ENCODE data around the gene GNAI2. TPM values are rescaled to one million over a fixed set of nuclear protein-coding genes. Genes with fewer than 3 reads are reported as not detected.
"Not testable (repeated sequence)": the region's sequence is repeated elsewhere in the genome, so short reads cannot be mapped to it uniquely, and the experiment has no call there.

Gene GNAI2
- polyA plus RNA-seq, 1 donor from 2014 or later: 689 TPM

- Mint-ChIP-seq H3K27ac (peak overlapping the region in 1 of 3 donors; percentile 71), H3K27me3 (no peaks in the 10 kb centered on the region), H3K36me3 (no peaks in the 10 kb centered on the region), H3K4me3 (no peak overlapping the region), H3K9me3 (no peaks in the 10 kb centered on the region), H3K4me1 (peaks cover 5 to 14% (median 11%) of the 10 kb centered on the region in 3 donors)
Measured at GRCh38 chr3:50255251-50255615, 19.2 kb downstream of the GNAI2 start.

GRCh38 chr3:50256978-50257890 lies 21.2 kb downstream of the GNAI2 start:
- Mint-ChIP-seq H3K36me3 (no peaks in the 10 kb centered on the region), H3K27ac (peak overlapping the region in 2 of 3 donors; percentile 67 to 71), H3K4me1 (peaks cover 0 to 8% (median 3%) of the 10 kb centered on the region in 3 donors), H3K4me3 (no peak overlapping the region), H3K9me3 (no peaks in the 10 kb centered on the region), H3K27me3 (no peaks in the 10 kb centered on the region)

GRCh38 chr3:50258029-50258680 lies 22.2 kb downstream of the GNAI2 start:
- Mint-ChIP-seq H3K4me1 (peaks cover 0 to 8% (median 3%) of the 10 kb centered on the region in 3 donors), H3K27me3 (no peaks in the 10 kb centered on the region), H3K27ac (no peak overlapping the region), H3K36me3 (no peaks in the 10 kb centered on the region), H3K4me3 (no peak overlapping the region), H3K9me3 (no peaks in the 10 kb centered on the region)

- H3K4me1 Mint-ChIP-seq: peaks cover 0 to 5% (median 3%) of the 10 kb centered on the region in 3 donors
- H3K36me3 Mint-ChIP-seq: no peaks in the 10 kb centered on the region
- H3K4me3 Mint-ChIP-seq: peak overlapping the region in 1 of 4 donors; percentile 43
- peak overlapping the region in 1 of 3 donors; percentile 58 for H3K27ac Mint-ChIP-seq
- H3K9me3 Mint-ChIP-seq: no peaks in the 10 kb centered on the region
- no peaks in the 10 kb centered on the region for H3K27me3 Mint-ChIP-seq
Measured at GRCh38 chr3:50258979-50259378, 23.0 kb downstream of the GNAI2 start.

GRCh38 chr3:50259432-50260026 lies 23.5 kb downstream of the GNAI2 start:
- Mint-ChIP-seq H3K27me3 (no peaks in the 10 kb centered on the region), H3K36me3 (no peaks in the 10 kb centered on the region), H3K27ac (peak overlapping the region in 2 of 3 donors; percentile 46 to 58), H3K4me1 (peaks cover 0 to 5% (median 3%) of the 10 kb centered on the region in 3 donors), H3K9me3 (no peaks in the 10 kb centered on the region), H3K4me3 (peak overlapping the region in 3 of 4 donors; percentile 56 to 84 (median 58))

- peaks cover 0 to 3% (median 3%) of the 10 kb centered on the region in 3 donors for H3K4me1 Mint-ChIP-seq
- H3K9me3 Mint-ChIP-seq: no peaks in the 10 kb centered on the region
- no peaks in the 10 kb centered on the region for H3K27me3 Mint-ChIP-seq
- H3K27ac Mint-ChIP-seq: peak overlapping the region in 2 of 3 donors; percentile 46 to 58
- H3K36me3 Mint-ChIP-seq: no peaks in the 10 kb centered on the region
- peak overlapping the region in 3 of 4 donors; percentile 57 to 84 (median 78) for H3K4me3 Mint-ChIP-seq
Measured at GRCh38 chr3:50260027-50260941, 24.3 kb downstream of the GNAI2 start.

GRCh38 chr3:50260942-50261441 lies 25.0 kb downstream of the GNAI2 start:
- Mint-ChIP-seq H3K27me3 (no peaks in the 10 kb centered on the region), H3K4me1 (peaks cover 0 to 3% (median 3%) of the 10 kb centered on the region in 3 donors), H3K4me3 (peak overlapping the region in 2 of 4 donors; percentile 67 to 78), H3K9me3 (no peaks in the 10 kb centered on the region), H3K36me3 (no peaks in the 10 kb centered on the region), H3K27ac (no peak overlapping the region)

- Mint-ChIP-seq H3K9me3 (no peaks in the 10 kb centered on the region), H3K27ac (no peak overlapping the region), H3K4me1 (peaks cover 0 to 3% (median 3%) of the 10 kb centered on the region in 3 donors)
Measured at GRCh38 chr3:50261505-50261904, 25.5 kb downstream of the GNAI2 start.

GRCh38 chr3:50262200-50262599 lies 26.2 kb downstream of the GNAI2 start:
- peak overlapping the region in 1 of 3 donors; percentile 28 for H3K27ac Mint-ChIP-seq
- H3K27me3 Mint-ChIP-seq, H3K9me3 Mint-ChIP-seq, H3K36me3 Mint-ChIP-seq, H3K4me3 Mint-ChIP-seq, H3K4me1 Mint-ChIP-seq: not testable (repeated sequence)

More at GRCh38 chr3:50261505-50261904, 25.5 kb downstream of the GNAI2 start:
- H3K36me3 Mint-ChIP-seq: no peaks in the 10 kb centered on the region
- H3K4me3 Mint-ChIP-seq: no peak overlapping the region
- H3K27me3 Mint-ChIP-seq: no peaks in the 10 kb centered on the region

GRCh38 chr3:50262778-50263177 lies 26.8 kb downstream of the GNAI2 start:
- Mint-ChIP-seq H3K4me1 (peaks cover 0 to 3% (median 3%) of the 10 kb centered on the region in 3 donors), H3K36me3 (no peaks in the 10 kb centered on the region), H3K27ac (peak overlapping the region in 1 of 3 donors; percentile 28), H3K27me3 (peaks cover under 1% of the 10 kb centered on the region), H3K9me3 (no peaks in the 10 kb centered on the region), H3K4me3 (no peak overlapping the region)

- Mint-ChIP-seq H3K36me3 (no peaks in the 10 kb centered on the region), H3K27ac (peak overlapping the region in 1 of 3 donors; percentile 53), H3K9me3 (no peaks in the 10 kb centered on the region), H3K4me3 (no peak overlapping the region), H3K4me1 (peaks cover 0 to 3% (median 3%) of the 10 kb centered on the region in 3 donors), H3K27me3 (peaks cover 2% of the 10 kb centered on the region)
Measured at GRCh38 chr3:50263478-50264382, 27.7 kb downstream of the GNAI2 start.

- Mint-ChIP-seq H3K27me3 (peaks cover 2% of the 10 kb centered on the region), H3K4me3 (no peak overlapping the region), H3K9me3 (no peaks in the 10 kb centered on the region), H3K27ac (peak overlapping the region in 1 of 3 donors; percentile 53), H3K36me3 (no peaks in the 10 kb centered on the region), H3K4me1 (peaks cover 0 to 3% (median 3%) of the 10 kb centered on the region in 3 donors)
Measured at GRCh38 chr3:50264383-50264963, 28.5 kb downstream of the GNAI2 start.

GRCh38 chr3:50264964-50265485 lies 29.0 kb downstream of the GNAI2 start:
- H3K36me3 Mint-ChIP-seq: no peaks in the 10 kb centered on the region
- no peak overlapping the region for H3K4me3 Mint-ChIP-seq
- no peaks in the 10 kb centered on the region for H3K4me1 Mint-ChIP-seq
- no peaks in the 10 kb centered on the region for H3K9me3 Mint-ChIP-seq
- H3K27ac Mint-ChIP-seq: no peak overlapping the region
- H3K27me3 Mint-ChIP-seq: peaks cover 2% of the 10 kb centered on the region

Data from IgD-negative memory B cell (primary cell).